HCT116 (cell line): ENCODE data around the gene FLRT1. TPM values are rescaled to one million over a fixed set of nuclear protein-coding genes. Genes with fewer than 3 reads are reported as not detected.

Experiments used
- ATAC-seq: fragments of 200-7000 bp; cut with Tn5 transposase; 2 replicates; pipeline ENCODE4 v1.9.1; 2020; ENCODE audit warnings: mild to moderate bottlenecking, moderate library complexity
- BruUV-seq: library from RNA; stranded (reverse); fragments of 400-500 nt; replicated peaks from 2 replicates; lab custom pipeline; 2021; lab: Mats Ljungman, UMichigan
- CTCF ChIA-PET: fragments of 300-600 bp; sonication (Branson Sonifier 250); formaldehyde crosslinking; loops from one replicate; lab custom pipeline; 2021; ENCODE audit warnings: antibody characterized with exemption; lab: Charles Lee
- POLR2A ChIA-PET: fragments of 300-600, 350-600 bp; sonication (Branson Sonifier 250); formaldehyde crosslinking; loops from one replicate; lab custom pipeline; 2021; ENCODE audit warnings: antibody characterized with exemption; lab: Charles Lee
- RAD21 ChIA-PET, 2 experiments: fragments of 300-600 bp; sonication (Branson Sonifier 250); formaldehyde crosslinking; loops; one replicate each; lab custom pipeline; 2023; ENCODE audit warnings: low total read pairs in 2 of 2; ENCODE audit not compliant: uncharacterized antibody in 2 of 2, unreplicated experiment in 2 of 2, low non-redundant PET in 1 of 2; lab: Charles Lee
- DNase-seq: peaks from one replicate; pipeline ENCODE4 v3.0.0-alpha.2; 2010; ENCODE audit warnings: low read depth, low spot score
- H2AFZ ChIP-seq: fragments of 200-600 bp; shearing (Covaris generic), sonication (generic); 2 replicates; pipeline ENCODE4 v1.6.1; 2017; ENCODE audit warnings: low read depth, mixed run types, mixed read lengths, antibody characterized with exemption, low read length; ENCODE audit not compliant: poor library complexity, severe bottlenecking
- H3K27ac ChIP-seq: 2 replicates; pipeline ENCODE4 v1.5.1; 2012; ENCODE audit warnings: low read depth, low read length
- H3K27me3 ChIP-seq: fragments of 200-600 bp; sonication (generic); 2 replicates; pipeline ENCODE4 v1.6.1; 2016; ENCODE audit warnings: mixed run types, low read length, mixed read lengths; ENCODE audit not compliant: insufficient read depth
- H3K36me3 ChIP-seq, 2 experiments: fragments of 200-500 bp in 1 of 2; fragments of 200-600 bp in 1 of 2; sonication (Bioruptor generic) in 1 of 2; sonication (generic) in 1 of 2; 2 replicates each; pipeline versions ENCODE4 v1.5.1 to v1.6.1; 2014 to 2016; ENCODE audit warnings: low read length in 2 of 2, inconsistent platforms in 1 of 2, mixed read lengths in 1 of 2, mixed run types in 1 of 2; ENCODE audit not compliant: insufficient read depth in 2 of 2, control insufficient read depth in 1 of 2
- H3K4me1 ChIP-seq, 2 experiments: fragments of 200-600 bp in 1 of 2; sonication (generic) in 1 of 2; 2 replicates each; pipeline versions ENCODE4 v1.5.1 to v1.6.1; 2012 to 2017; ENCODE audit warnings: low read length in 2 of 2, inconsistent platforms in 1 of 2, mild to moderate bottlenecking in 1 of 2, mixed read lengths in 1 of 2, mixed run types in 1 of 2, moderate library complexity in 1 of 2; ENCODE audit not compliant: insufficient read depth in 2 of 2, control insufficient read depth in 1 of 2
- H3K4me2 ChIP-seq: fragments of 200-600 bp; sonication (generic); 2 replicates; pipeline ENCODE4 v1.6.1; 2017; ENCODE audit warnings: mixed run types, low read length, mixed read lengths
- H3K4me3 ChIP-seq, 2 experiments: fragments of 200-600 bp in 1 of 2; sonication (generic) in 1 of 2; replicated peaks in 1 of 2; 2 replicates each; pipeline ENCODE4 v1.5.1; 2011 to 2016; ENCODE audit warnings: low read length in 2 of 2, control low read depth in 1 of 2, low read depth in 1 of 2, mild to moderate bottlenecking in 1 of 2, mixed read lengths in 1 of 2, mixed run types in 1 of 2
- H3K79me2 ChIP-seq: fragments of 200-600 bp; sonication (generic); 2 replicates; pipeline ENCODE4 v1.6.1; 2017; ENCODE audit warnings: mild to moderate bottlenecking, mixed run types, low read length, moderate library complexity, mixed read lengths; ENCODE audit not compliant: insufficient read depth
- H3K9ac ChIP-seq: fragments of 200-600 bp; sonication (generic); 2 replicates; pipeline ENCODE4 v1.6.1; 2016; ENCODE audit warnings: low read length, mixed read lengths
- H3K9me2 ChIP-seq: fragments of 200-600 bp; sonication (generic), shearing (Covaris generic); 2 replicates; pipeline ENCODE4 v1.6.1; 2017; ENCODE audit warnings: mixed run types, mild to moderate bottlenecking, moderate library complexity; ENCODE audit not compliant: insufficient read depth
- H3K9me3 ChIP-seq, 2 experiments: fragments of 200-500 bp in 1 of 2; fragments of 200-600 bp in 1 of 2; sonication (Bioruptor generic) in 1 of 2; sonication (generic) in 1 of 2; 2 replicates each; pipeline ENCODE4 v1.6.1; 2014 to 2017; ENCODE audit warnings: low read length in 2 of 2, mixed read lengths in 2 of 2, inconsistent platforms in 1 of 2, low read depth in 1 of 2, mild to moderate bottlenecking in 1 of 2, mixed run types in 1 of 2, moderate library complexity in 1 of 2; ENCODE audit not compliant: control insufficient read depth in 1 of 2, insufficient read depth in 1 of 2
- H4K20me1 ChIP-seq: fragments of 200-600 bp; sonication (generic), shearing (Covaris generic); 2 replicates; pipeline ENCODE4 v1.6.1; 2017; ENCODE audit warnings: mixed run types, mild to moderate bottlenecking, moderate library complexity; ENCODE audit not compliant: insufficient read depth
- CBX3 ChIP-seq: IDR thresholded peaks from 2 replicates; pipeline ENCODE4 v1.6.1; 2012; ENCODE audit warnings: low read depth
- CTCF ChIP-seq, 3 experiments: fragments of 200-600 bp in 1 of 3; sonication (generic) in 1 of 3; IDR thresholded peaks in 2 of 3; conservative IDR thresholded peaks in 1 of 3; 2 replicates each; pipeline ENCODE4 v1.5.1; 2012 to 2017; ENCODE audit warnings: low read depth in 2 of 3, low read length in 2 of 3, antibody characterized with exemption in 1 of 3, borderline replicate concordance in 1 of 3, control low read depth in 1 of 3, mild to moderate bottlenecking in 1 of 3, mixed read lengths in 1 of 3, mixed run types in 1 of 3, moderate library complexity in 1 of 3; ENCODE audit not compliant: insufficient read depth in 1 of 3
- ELF1 ChIP-seq: IDR thresholded peaks from 2 replicates; pipeline ENCODE4 v1.6.1; 2012; ENCODE audit warnings: low read depth, borderline replicate concordance
- EZH2 ChIP-seq: fragments of 200-600 bp; sonication (generic); IDR thresholded peaks from 2 replicates; pipeline ENCODE4 v1.6.1; 2017; ENCODE audit warnings: antibody characterized with exemption, mixed run types
- EZH2phosphoT487 ChIP-seq: fragments of 200-600 bp; IDR thresholded peaks from 2 replicates; pipeline ENCODE4 v1.6.1; 2018; ENCODE audit warnings: antibody characterized with exemption, borderline replicate concordance
- JUND ChIP-seq: IDR thresholded peaks from 2 replicates; pipeline ENCODE4 v1.6.1; 2012
- MAX ChIP-seq: IDR thresholded peaks from 2 replicates; pipeline ENCODE4 v1.6.1; 2012
- POLR2A ChIP-seq: IDR thresholded peaks from 2 replicates; pipeline ENCODE4 v1.7.0; 2011; ENCODE audit warnings: borderline replicate concordance; ENCODE audit not compliant: insufficient read depth, insufficient read length; ENCODE audit errors: extremely low read depth
- POLR2AphosphoS5 ChIP-seq: IDR thresholded peaks from 2 replicates; pipeline ENCODE4 v1.6.1; 2011; ENCODE audit warnings: mild to moderate bottlenecking, low read depth, low read length, moderate library complexity
- SIN3A ChIP-seq: IDR thresholded peaks from 2 replicates; pipeline ENCODE4 v1.6.1; 2012; ENCODE audit warnings: low read depth
- SRF ChIP-seq: IDR thresholded peaks from 2 replicates; pipeline ENCODE4 v1.6.1; 2012; ENCODE audit warnings: low read depth
- YY1 ChIP-seq: IDR thresholded peaks from 2 replicates; pipeline ENCODE4 v1.6.1; 2011; ENCODE audit warnings: low read length, low read depth, moderate library complexity, mild to moderate bottlenecking; ENCODE audit not compliant: insufficient replicate concordance; ENCODE audit errors: extremely low read depth
- ZBTB33 ChIP-seq: IDR thresholded peaks from 2 replicates; pipeline ENCODE4 v1.6.1; 2011; ENCODE audit warnings: mild to moderate bottlenecking, low read length, moderate library complexity; ENCODE audit not compliant: insufficient replicate concordance; ENCODE audit errors: extremely low read depth
- intact Hi-C: fragments of 100-400 bp; cut with micrococcal nuclease; formaldehyde crosslinking; loops from 2 replicates; pipeline ENCODE4 v1.10.0; 2022
- total RNA-seq: library from RNA; stranded (reverse); gene quantifications from one replicate; pipeline ENCODE4 v1.2.1, GENCODE V29; 2021; ENCODE audit not compliant: unreplicated experiment

Gene FLRT1
- total RNA-seq, 1 experiment from 2014 or later = 0.15 TPM

GRCh38 chr11:63998558-63999348 is 37.0 kb upstream of the FLRT1 start:
- no peak for TF ChIP-seq SRF
- no peak for TF ChIP-seq POLR2AphosphoS5
- no peak for TF ChIP-seq POLR2A
- Histone ChIP-seq H3K9ac (no peak overlapping the region), H3K4me3 (no peak overlapping the region), H3K9me2 (no peaks in the 10 kb centered on the region), H3K79me2 (no peaks in the 10 kb centered on the region; the same call in 1 of the 2 replicates), H3K9me3 (no peaks in the 10 kb centered on the region), H2AFZ (no peak overlapping the region), H3K4me2 (no peak overlapping the region), H3K27ac (no peak overlapping the region), H3K36me3 (peaks cover 5 to 26% of the 10 kb centered on the region in 2 experiments; a peak in 3 of 4 replicates), H3K4me1 (no peaks in the 10 kb centered on the region), H3K27me3 (no peaks in the 10 kb centered on the region), H4K20me1 (no peaks in the 10 kb centered on the region)
- intact Hi-C loops = no loop called here
- no TSS peak for BruUV-seq
- CTCF ChIA-PET = interaction anchor here (1.6 kb wide), 1 partner anchor 9 kb away, joined by 3 read pairs; no protein-coding TSS in a partner anchor
- DNase-seq (no peak), ATAC-seq (peak; percentile 35)
- RAD21 ChIA-PET = no interaction called here
- POLR2A ChIA-PET = interaction anchor here (1.4 kb wide), 1 partner anchor 9 kb away, joined by 3 read pairs; no protein-coding TSS in a partner anchor

- intact Hi-C loops = loop anchor here (10.0 kb wide), 1 partner anchor 145 kb away; no protein-coding TSS in a partner anchor
- Histone ChIP-seq H3K9me2 (no peaks in the 10 kb centered on the region), H3K36me3 (peaks cover 5 to 24% of the 10 kb centered on the region in 2 experiments; a peak in 3 of 4 replicates), H2AFZ (no peak overlapping the region), H4K20me1 (no peaks in the 10 kb centered on the region), H3K4me1 (peaks cover 0 to 2% of the 10 kb centered on the region in 2 experiments; a peak in 1 of 4 replicates), H3K27me3 (no peaks in the 10 kb centered on the region), H3K4me2 (no peak overlapping the region), H3K9ac (no peak overlapping the region), H3K79me2 (peaks cover 1% of the 10 kb centered on the region; the same call in 1 of the 2 replicates), H3K27ac (no peak overlapping the region), H3K9me3 (no peaks in the 10 kb centered on the region), H3K4me3 (no peak overlapping the region)
- no peak for DNase-seq
- CTCF ChIA-PET = interaction anchor here (1.6 kb wide), 1 partner anchor 9 kb away, joined by 3 read pairs; no protein-coding TSS in a partner anchor
- POLR2A ChIA-PET = interaction anchor here (1.4 kb wide), 1 partner anchor 8 kb away, joined by 3 read pairs; no protein-coding TSS in a partner anchor
- peak; percentile 51 for ATAC-seq
- no TSS peak for BruUV-seq
- RAD21 ChIA-PET = no interaction called here
- TF ChIP-seq EZH2 (no peak), ZBTB33 (no peak), CBX3 (no peak), SIN3A (no peak), MAX (no peak), ELF1 (no peak), JUND (no peak), EZH2phosphoT487 (no peak), CTCF (IDR thresholded peaks at IDR 0.05 in 2 of 3, conservative IDR thresholded peaks at IDR 0.05 in 1 of 3; ENCODE audit: borderline replicate concordance in 1 of 3, insufficient read depth in 1 of 3, low read depth in 2 of 3, low read length in 2 of 3) (no peak), YY1 (no peak)
Observed at GRCh38 chr11:63999349-64000025, 36.2 kb upstream of the FLRT1 start.
